ENCODE data around the gene BPIFB1.

- TF ChIP-seq CTCF (IDR thresholded peaks at IDR 0.05) (no peak), POLR2A (IDR thresholded peaks at IDR 0.05) (no peak)
Measured at GRCh38 chr20:33261465-33261864, 21.5 kb upstream of the BPIFB1 start.
